ENCODE measurements around the gene TPRX2. TPM values are rescaled to one million over a fixed set of nuclear protein-coding genes. Genes with fewer than 3 reads are reported as not detected.

The TPRX2 gene
- total and polyA plus RNA-seq, 10 of the 15 experiments (the other 5 are each of a cell fraction or from before 2014, with no cell fraction given): not detected

- SMC1A ChIA-PET (ENCODE audit: uncharacterized antibody, unreplicated experiment): no interaction called here
- H3K4me3 ChIP-seq: no peak overlapping the region
- no peaks in the 10 kb centered on the region for H4K20me1 ChIP-seq (ENCODE audit: control insufficient read depth, insufficient read depth)
- no peaks in the 10 kb centered on the region for H3K27me3 ChIP-seq (replicated peaks in 1 of 2; ENCODE audit: control insufficient read depth in 2 of 2, insufficient read depth in 2 of 2, low read length in 1 of 2)
- 50% methylated on average over 16 of the region's 34 CpGs for WGBS (ENCODE audit: insufficient coverage, insufficient replicate concordance, low lambda C conversion rate, missing lambda C conversion rate)
- CTCF ChIA-PET: no interaction called here
- no peak for ATAC-seq
- TF ChIP-seq FOXM1 (IDR thresholded peaks at IDR 0.05; ENCODE audit: low read depth, low read length) (no peak), CREB1 (IDR thresholded peaks at IDR 0.05; ENCODE audit: low read depth) (no peak), BRCA1 (IDR thresholded peaks at IDR 0.05; ENCODE audit: low read depth, low read length) (no peak), CEBPB (IDR thresholded peaks at IDR 0.05; ENCODE audit: borderline replicate concordance in 1 of 2, low read depth in 2 of 2, low read length in 2 of 2) (no peak), MTA2 (IDR thresholded peaks at IDR 0.05; ENCODE audit: low read depth) (no peak), RFX5 (IDR thresholded peaks at IDR 0.05; ENCODE audit: low read depth, low read length) (no peak), PKNOX1 (IDR thresholded peaks at IDR 0.05) (no peak), ZNF207 (IDR thresholded peaks at IDR 0.05; ENCODE audit: borderline replicate concordance) (no peak), HSF1 (IDR thresholded peaks at IDR 0.05; ENCODE audit: low read depth, low read length) (no peak), HDAC6 (IDR thresholded peaks at IDR 0.05; ENCODE audit: unreplicated experiment) (no peak), EED (IDR thresholded peaks at IDR 0.05; ENCODE audit: low read depth) (no peak), HDGF (IDR thresholded peaks at IDR 0.05) (no peak)
- no peaks in the 10 kb centered on the region for H3K79me2 ChIP-seq (ENCODE audit: control insufficient read depth, insufficient read depth, low read length)
- H3K4me2 ChIP-seq (ENCODE audit: control insufficient read depth, insufficient read depth): no peak overlapping the region
- H3K4me1 ChIP-seq (ENCODE audit: control insufficient read depth, insufficient read depth, low read length): no peaks in the 10 kb centered on the region
- intact Hi-C loops (cut with micrococcal nuclease; ENCODE audit: unreplicated experiment) (no loop called here), in situ Hi-C loops (cut with MboI) (loop anchor here (25.0 kb wide), 1 partner anchor 702 kb away; the partner anchor contains the start of gene SULT2B1)
- no peak for DNase-seq (ENCODE audit: low read depth, low spot score)
- H3K9me3 ChIP-seq (replicated peaks; ENCODE audit: control insufficient read depth, insufficient read depth, low read length): no peaks in the 10 kb centered on the region; the same call in 1 of the 3 replicates
- no peaks in the 10 kb centered on the region for H3K36me3 ChIP-seq (ENCODE audit: control insufficient read depth in 2 of 2, insufficient read depth in 2 of 2, low read length in 1 of 2)
- POLR2A ChIA-PET: no interaction called here
- RAD21 ChIA-PET (ENCODE audit: unreplicated experiment): no interaction called here
- no TSS peak for BruUV-seq (replicated peaks)
- H3K9ac ChIP-seq (ENCODE audit: control insufficient read depth, insufficient read depth, low read length): no peak overlapping the region
- no peak overlapping the region for H2AFZ ChIP-seq (ENCODE audit: control insufficient read depth, low read depth, low read length)
- no peak overlapping the region for H3K27ac ChIP-seq (ENCODE audit: control insufficient read depth, insufficient read depth)
- FAIRE-seq: no peak
These were observed 1.7 kb downstream of the TPRX2 start for GRCh38 chr19:47860602-47861297.
